ENCODE data around the gene SOX6.

The SOX6 gene

GRCh38 chr11:16027621-16028020 lies 328.7 kb downstream of the SOX6 start:
- no peak overlapping the region for H2AFZ ChIP-seq (ENCODE audit: low read depth, low read length)
- no peaks in the 10 kb centered on the region for H3K79me2 ChIP-seq (ENCODE audit: low read length)
- H4K20me1 ChIP-seq (ENCODE audit: insufficient read depth, low read length): no peaks in the 10 kb centered on the region
- no peak overlapping the region for H3K4me3 ChIP-seq (ENCODE audit: low read length)
- H3K4me2 ChIP-seq (ENCODE audit: low read length): no peak overlapping the region
- H3K4me1 ChIP-seq (ENCODE audit: low read length): no peaks in the 10 kb centered on the region
- no peak for TF ChIP-seq EZH2phosphoT487 (IDR thresholded peaks at IDR 0.05; ENCODE audit: low read depth)
- TF ChIP-seq CTCF (IDR thresholded peaks at IDR 0.05; ENCODE audit: low read depth, low read length): no peak
- H3K36me3 ChIP-seq (replicated peaks; ENCODE audit: low read depth, low read length): no peaks in the 10 kb centered on the region
- no peak overlapping the region for H3K27ac ChIP-seq (ENCODE audit: low read length)
- no peak overlapping the region for H3K9ac ChIP-seq (ENCODE audit: low read length)
- no peaks in the 10 kb centered on the region for H3K9me3 ChIP-seq (ENCODE audit: insufficient read depth, low read length)
- no peaks in the 10 kb centered on the region for H3K27me3 ChIP-seq (ENCODE audit: low read depth, low read length)

- no peak overlapping the region for H3K9ac ChIP-seq (ENCODE audit: low read length)
- H3K27ac ChIP-seq (ENCODE audit: low read length): no peak overlapping the region
- no peaks in the 10 kb centered on the region for H3K9me3 ChIP-seq (ENCODE audit: insufficient read depth, low read length)
- no peaks in the 10 kb centered on the region for H3K4me1 ChIP-seq (ENCODE audit: low read length)
- no peaks in the 10 kb centered on the region for H3K27me3 ChIP-seq (ENCODE audit: low read depth, low read length)
- H3K4me3 ChIP-seq (ENCODE audit: low read length): no peak overlapping the region
- no peaks in the 10 kb centered on the region for H3K79me2 ChIP-seq (ENCODE audit: low read length)
- no peaks in the 10 kb centered on the region for H4K20me1 ChIP-seq (ENCODE audit: insufficient read depth, low read length)
- no peaks in the 10 kb centered on the region for H3K36me3 ChIP-seq (replicated peaks; ENCODE audit: low read depth, low read length)
- H3K4me2 ChIP-seq (ENCODE audit: low read length): no peak overlapping the region
- TF ChIP-seq CTCF (IDR thresholded peaks at IDR 0.05; ENCODE audit: low read depth, low read length) (no peak), EZH2phosphoT487 (IDR thresholded peaks at IDR 0.05; ENCODE audit: low read depth) (no peak)
- no peak overlapping the region for H2AFZ ChIP-seq (ENCODE audit: low read depth, low read length)
Observed at GRCh38 chr11:16026849-16027248, 329.5 kb downstream of the SOX6 start.

GRCh38 chr11:16018931-16019330 lies 337.4 kb downstream of the SOX6 start:
- Histone ChIP-seq H3K4me2 (ENCODE audit: low read length) (no peak overlapping the region), H3K36me3 (replicated peaks; ENCODE audit: low read depth, low read length) (no peaks in the 10 kb centered on the region), H3K4me3 (ENCODE audit: low read length) (no peak overlapping the region), H4K20me1 (ENCODE audit: insufficient read depth, low read length) (no peaks in the 10 kb centered on the region), H2AFZ (ENCODE audit: low read depth, low read length) (no peak overlapping the region), H3K4me1 (ENCODE audit: low read length) (no peaks in the 10 kb centered on the region), H3K9me3 (ENCODE audit: insufficient read depth, low read length) (no peaks in the 10 kb centered on the region), H3K27me3 (ENCODE audit: low read depth, low read length) (no peaks in the 10 kb centered on the region), H3K79me2 (ENCODE audit: low read length) (no peaks in the 10 kb centered on the region), H3K27ac (ENCODE audit: low read length) (no peak overlapping the region), H3K9ac (ENCODE audit: low read length) (no peak overlapping the region)
- TF ChIP-seq CTCF (IDR thresholded peaks at IDR 0.05; ENCODE audit: low read depth, low read length) (no peak), EZH2phosphoT487 (IDR thresholded peaks at IDR 0.05; ENCODE audit: low read depth) (no peak)

GRCh38 chr11:16016468-16016829 lies 339.9 kb downstream of the SOX6 start:
- Histone ChIP-seq H3K27ac (ENCODE audit: low read length) (no peak overlapping the region), H3K27me3 (ENCODE audit: low read depth, low read length) (no peaks in the 10 kb centered on the region), H2AFZ (ENCODE audit: low read depth, low read length) (no peak overlapping the region), H3K4me3 (ENCODE audit: low read length) (no peak overlapping the region), H3K4me1 (ENCODE audit: low read length) (no peaks in the 10 kb centered on the region), H3K9ac (ENCODE audit: low read length) (no peak overlapping the region), H3K36me3 (replicated peaks; ENCODE audit: low read depth, low read length) (no peaks in the 10 kb centered on the region), H3K79me2 (ENCODE audit: low read length) (no peaks in the 10 kb centered on the region), H3K9me3 (ENCODE audit: insufficient read depth, low read length) (no peaks in the 10 kb centered on the region), H4K20me1 (ENCODE audit: insufficient read depth, low read length) (no peaks in the 10 kb centered on the region), H3K4me2 (ENCODE audit: low read length) (no peak overlapping the region)
- TF ChIP-seq EZH2phosphoT487 (IDR thresholded peaks at IDR 0.05; ENCODE audit: low read depth): no peak
- no peak for TF ChIP-seq CTCF (IDR thresholded peaks at IDR 0.05; ENCODE audit: low read depth, low read length)
